GM21390 (cell line): Measurements from ENCODE around the gene SRSF5.
"Not testable (repeated sequence)": the region's sequence is repeated elsewhere in the genome, so short reads cannot be mapped to it uniquely, and the experiment has no call there.

Experiments used
- ATAC-seq: cut with Tn5 transposase; IDR thresholded peaks from one replicate; pipeline ENCODE4 v1.9.1; 2021; ENCODE audit not compliant: unreplicated experiment

The SRSF5 gene

DNA sequence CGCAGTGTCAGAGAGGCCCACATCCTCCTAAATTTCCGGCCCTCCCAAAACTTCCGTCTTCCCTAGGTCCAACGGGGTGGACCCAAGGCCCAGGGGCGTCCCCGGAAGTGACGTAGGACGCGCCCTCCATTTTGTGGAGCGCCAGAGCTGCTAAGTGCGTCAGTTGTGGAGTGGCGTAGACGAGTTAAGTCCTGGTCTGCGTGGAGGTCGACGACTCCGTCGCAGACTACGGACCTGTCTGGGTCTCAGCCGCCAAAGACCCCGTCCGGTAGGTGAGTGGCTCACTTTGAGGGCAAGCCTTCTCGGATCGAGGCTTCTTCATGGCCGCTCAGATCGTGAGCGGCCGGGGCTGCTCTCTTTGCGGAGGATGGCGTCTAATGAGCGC, at the start of gene SRSF5:
TSS of gene SRSF5 (plus strand) at position 159 of the 385 bp plus-strand sequence. CDS start 1,015 bp downstream, outside the sequence.
- ATAC-seq: peak; percentile 81

DNA sequence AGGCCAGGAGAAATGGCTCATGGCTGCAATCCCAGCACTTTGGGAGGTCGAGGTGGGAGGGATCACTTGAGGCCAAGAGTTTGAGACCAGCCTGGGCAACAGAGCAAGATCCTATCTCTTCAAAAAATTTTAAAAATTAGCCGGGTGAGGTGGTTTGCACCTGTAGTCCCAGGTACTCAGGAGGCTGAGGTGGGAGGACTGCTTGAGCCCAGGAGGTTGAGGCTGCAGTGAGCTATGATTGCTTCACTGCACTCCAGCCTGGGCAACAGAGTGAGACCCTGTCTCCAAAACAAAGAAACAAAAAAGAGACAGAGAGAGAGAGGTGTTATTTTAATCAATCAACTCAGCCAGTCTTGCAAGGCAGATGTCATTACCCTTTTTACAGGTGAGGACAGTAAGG, 48.3 kb upstream of the SRSF5 start:
- ATAC-seq: not testable (repeated sequence)

DNA sequence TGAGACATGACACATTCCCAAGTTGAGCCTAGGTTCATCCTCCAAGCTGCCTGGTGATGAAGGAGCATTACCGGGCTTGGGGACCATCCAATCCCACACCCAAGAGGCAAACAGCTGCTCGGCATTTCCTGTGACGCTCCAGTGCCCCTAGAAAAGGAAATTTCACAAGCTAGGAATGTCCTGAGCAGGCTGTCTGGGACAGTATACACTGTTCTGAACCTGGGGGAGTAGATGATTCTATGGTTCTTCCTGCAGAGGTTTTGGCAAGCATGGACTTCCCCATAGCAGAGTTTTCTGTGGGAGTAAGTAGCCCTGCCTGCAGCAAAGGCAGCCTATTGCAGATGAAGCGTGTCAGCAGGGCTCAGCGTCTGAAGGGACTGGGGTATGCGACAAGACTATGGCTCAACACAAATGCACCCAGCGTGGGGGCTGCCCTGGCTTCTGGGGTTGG, 47.4 kb upstream of the SRSF5 start:
- no peak for ATAC-seq

DNA sequence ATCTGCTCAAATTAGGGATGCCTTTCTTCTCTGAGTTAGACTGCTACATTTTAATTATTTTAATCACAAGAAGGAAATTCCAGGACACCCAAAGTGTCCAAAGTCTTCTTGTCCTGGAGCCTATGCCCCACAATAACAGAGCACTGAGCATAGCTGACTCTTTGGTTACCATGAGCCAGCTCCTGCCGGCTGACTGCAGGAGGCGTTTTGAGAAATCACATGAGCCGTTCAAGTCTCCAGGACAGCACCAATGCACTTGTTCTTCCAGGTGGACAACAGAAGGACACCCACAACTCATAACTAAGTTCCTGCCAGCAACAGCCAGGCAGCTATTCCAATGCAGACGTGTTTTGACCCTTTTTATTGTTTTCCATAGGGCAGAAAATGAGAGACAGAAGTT, 46.0 kb upstream of the SRSF5 start:
- no peak for ATAC-seq

DNA sequence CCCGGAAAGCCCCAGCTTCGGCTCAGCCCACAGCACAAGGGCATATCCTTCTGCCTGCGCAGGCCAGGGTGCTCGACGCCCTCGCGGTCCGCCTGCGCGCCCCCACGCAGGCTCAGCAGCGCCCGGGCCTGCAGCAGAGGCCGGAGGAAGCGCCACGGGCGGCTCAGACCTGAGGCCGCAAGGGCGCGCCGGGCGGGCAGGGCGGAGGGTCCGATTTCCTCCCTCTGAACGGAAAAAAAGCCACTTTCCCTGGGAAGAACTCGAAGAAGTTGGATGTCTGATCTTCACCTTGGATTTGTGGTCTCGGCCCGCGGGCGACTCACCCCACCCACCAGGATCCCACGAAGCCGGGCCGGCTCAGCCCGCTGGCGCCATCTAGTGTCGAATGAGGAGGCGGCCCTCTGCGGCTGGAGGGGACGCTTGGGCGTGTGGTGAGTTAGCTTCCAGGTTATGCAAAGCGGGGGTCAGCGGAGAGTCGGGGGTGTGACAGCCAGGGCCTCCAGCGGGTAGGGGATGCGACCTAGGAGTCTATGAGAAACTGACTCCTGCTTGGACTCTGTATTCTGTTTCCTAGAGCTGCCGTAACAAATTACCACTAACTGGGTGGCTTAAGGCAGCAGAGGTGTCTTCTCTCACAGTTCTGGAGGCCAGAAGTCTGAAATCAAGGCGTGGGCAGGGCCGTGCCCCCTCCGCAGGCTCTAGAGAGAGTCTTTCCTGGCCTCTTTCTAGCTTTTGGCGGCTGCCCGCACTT, 40.0 kb upstream of the SRSF5 start:
- peak; percentile 85 for ATAC-seq

DNA sequence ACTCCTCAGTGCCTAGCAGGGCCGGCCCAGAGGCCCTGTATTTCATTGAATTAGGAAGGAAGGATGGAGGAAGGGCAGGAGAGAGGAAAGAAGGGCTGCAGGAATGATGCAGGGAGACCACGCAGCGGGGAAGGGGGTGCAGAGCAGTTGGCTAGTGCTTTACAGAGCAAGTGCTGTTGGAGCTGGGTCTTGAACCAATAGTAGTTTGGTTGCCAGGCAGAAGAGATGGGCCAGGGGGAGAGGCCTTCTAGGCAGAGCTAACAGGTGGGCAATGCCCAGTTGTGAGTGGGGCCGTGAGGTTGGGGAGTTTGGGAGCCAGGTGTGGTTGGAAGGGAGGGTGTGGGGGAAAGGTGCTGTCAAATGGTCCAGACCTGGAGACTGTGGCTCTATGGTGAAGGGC, 39.1 kb upstream of the SRSF5 start:
- no peak for ATAC-seq

DNA sequence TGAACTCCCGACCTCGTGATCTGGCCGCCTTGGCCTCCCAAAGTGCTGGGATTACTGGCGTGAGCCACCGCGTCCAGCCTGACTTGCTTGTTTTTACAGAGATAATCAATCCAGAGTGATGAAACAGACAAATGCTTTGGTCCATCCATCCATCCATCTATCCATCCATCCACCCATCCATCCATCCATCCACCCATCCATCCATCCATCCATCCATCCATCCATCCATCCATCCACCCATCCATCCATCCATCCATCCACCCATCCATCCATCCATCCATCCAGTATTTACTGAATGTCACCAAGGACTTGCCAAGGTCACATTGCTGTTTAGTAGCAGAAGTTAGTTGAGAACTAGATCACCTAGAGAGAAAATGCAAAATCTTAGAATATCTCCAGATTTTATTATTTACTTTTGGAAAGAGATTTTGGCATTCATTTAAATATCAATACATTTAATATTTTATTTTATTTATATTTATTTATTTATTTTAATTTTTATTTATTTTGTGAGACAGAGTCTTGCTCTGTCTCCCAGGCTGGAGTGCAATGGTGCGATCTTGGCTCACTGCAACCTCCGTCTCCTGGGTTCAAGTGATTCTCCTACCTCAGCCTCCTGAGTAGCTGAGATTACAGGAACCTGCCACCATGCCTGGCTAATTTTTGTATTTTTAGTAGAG, 34.9 kb upstream of the SRSF5 start:
- not testable (repeated sequence) for ATAC-seq

DNA sequence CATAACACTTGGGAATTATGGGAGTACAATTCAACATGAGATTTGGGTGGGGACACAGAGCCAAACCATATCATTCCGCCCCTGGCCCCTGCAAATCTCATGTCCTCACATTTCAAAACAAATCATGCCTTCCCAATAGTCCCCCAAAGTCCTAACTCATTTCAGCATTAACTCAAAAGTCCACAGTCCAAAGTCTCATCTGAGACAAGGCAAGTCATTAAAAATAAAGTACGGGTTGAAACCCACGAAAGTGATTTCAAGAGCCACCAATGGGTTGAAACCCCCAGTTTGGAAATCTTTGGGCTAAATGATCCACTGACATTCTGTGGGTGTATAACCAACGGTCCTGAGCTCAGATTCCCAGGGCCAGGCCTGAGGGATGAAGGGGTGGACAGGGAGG, 30.5 kb upstream of the SRSF5 start:
- ATAC-seq: not testable (repeated sequence)

DNA sequence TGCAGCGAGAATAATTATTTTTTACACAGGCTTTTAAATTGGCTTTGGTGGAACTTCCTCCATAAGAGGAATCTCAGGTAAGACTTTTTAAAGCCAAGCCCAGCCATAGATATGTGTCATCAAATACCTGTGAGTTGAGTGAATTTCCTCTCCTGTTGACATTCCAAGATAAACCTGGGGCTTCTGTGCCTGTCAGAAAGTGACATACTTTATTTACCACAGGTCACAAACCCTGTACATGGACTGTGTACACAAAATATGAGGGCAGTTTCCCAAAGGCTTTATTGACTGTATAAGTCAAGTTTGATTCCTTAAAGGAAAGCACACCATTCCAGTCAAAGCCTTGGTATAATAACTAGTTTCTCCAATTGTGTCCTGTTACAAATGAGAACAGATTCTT, 25.9 kb upstream of the SRSF5 start:
- no peak for ATAC-seq

DNA sequence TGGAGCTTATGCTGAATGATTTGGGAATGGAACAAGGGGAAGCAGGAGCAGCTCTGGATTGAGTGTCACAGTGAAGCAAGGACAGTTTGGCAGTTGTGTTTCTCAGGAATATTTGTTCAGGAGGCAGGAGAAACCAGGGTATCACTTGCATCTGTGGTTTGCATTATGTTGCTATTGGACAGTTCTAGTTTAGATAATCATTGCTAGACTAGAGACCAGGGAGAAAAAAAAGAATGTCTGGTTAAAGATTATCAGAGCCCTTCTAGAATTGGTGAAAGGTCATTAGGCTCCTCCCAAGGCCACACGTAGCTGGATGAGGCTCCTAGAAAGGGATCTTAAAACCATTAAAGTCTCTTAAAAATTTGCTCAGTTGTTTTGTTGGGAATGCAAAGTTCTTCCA, 17.0 kb upstream of the SRSF5 start:
- ATAC-seq: no peak

DNA sequence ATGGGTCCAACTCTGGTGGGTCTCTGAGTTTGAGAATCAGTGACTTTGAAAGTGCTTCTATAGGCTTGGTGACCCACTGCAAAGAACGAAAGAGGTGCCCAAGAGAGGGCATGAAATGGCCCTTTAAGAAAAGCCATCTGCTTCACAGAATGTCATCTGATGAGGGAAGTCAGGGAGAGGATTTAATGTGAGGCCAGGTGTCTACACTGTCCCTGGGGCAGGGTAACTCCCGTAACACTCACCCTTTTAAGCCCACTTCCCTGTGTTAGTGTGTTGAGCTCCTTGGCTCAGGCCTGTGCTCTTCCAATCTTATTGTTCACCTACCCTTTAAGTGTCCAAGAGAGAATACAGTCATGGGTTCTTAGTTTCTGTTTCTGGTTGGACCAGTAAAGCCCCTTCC, 16.4 kb upstream of the SRSF5 start:
- no peak for ATAC-seq

DNA sequence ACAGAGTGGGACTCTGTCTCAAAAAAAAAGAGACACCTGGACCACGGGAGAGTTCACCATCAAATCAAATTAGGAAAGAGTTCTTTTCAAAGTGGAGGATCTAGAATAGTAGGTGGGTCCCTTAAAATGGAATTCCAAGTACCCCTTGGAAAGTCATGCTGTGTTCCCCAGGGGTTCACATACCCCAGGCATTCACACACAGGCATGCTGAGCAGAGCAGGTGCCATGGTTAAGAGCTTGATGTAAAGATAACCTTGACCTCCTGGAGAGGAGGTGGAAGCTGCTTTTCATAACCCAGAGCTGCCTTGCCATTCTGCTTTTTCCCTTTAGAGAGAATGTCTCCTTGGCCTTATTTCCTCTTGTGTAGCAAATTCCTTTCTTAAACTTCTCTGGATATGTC, 14.2 kb upstream of the SRSF5 start:
- no peak for ATAC-seq

DNA sequence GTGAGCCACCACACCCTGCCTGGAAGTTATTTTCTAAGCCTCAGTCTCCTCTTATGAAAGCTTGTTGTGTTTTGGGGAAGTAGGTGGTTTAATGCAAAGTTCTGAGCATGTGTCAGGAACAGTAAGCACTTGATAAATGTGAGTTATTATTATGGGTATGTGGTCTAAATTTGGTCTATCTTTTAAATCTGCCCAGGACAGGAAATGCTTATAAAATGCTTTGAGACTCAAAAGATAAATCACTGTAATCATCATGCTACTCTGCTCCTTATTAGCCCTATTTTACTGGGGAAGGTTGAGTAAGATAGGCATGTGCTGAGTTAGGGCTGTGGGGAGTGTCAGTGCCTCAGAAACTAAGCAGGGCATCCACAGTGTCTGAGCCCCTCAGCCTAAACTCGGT, 13.1 kb upstream of the SRSF5 start:
- ATAC-seq: no peak

DNA sequence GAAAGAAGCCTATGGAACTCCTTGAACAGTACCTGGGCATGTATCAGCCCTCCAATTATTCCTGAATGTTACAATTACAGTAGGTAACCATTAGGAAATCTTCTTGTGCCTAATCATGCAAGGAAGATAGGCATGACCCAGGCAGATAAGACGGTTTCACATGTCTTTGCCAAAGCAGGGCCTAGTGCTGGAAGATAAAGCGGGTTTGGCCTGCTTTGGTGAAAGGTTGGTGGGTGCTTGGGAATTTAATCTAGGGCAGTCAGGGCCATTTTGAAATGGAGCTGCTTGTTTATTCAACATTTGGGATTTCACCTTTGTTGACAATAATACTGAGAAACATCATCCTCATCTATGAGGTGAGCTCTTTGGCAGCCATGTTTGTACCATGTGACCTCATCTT, 12.5 kb upstream of the SRSF5 start:
- no peak for ATAC-seq

DNA sequence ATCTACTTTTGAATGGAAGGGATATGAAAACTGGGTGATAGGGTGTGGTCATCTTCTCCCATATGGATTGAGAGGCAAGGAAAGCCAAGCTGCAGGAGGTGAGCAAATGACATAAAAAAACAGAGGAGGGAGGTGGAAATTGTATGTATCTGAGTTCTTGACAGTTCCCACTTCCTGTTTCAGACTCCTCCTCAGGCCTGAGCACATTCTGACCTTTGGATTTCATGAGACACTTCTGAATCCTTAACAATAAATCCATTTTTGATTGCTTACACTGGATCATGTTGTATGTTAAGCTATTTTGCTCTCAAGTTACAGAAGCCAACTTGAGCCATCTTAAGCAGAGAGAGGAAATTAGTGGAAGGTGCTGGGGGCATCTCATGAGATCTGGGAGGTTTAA, 11.6 kb upstream of the SRSF5 start:
- no peak for ATAC-seq

DNA sequence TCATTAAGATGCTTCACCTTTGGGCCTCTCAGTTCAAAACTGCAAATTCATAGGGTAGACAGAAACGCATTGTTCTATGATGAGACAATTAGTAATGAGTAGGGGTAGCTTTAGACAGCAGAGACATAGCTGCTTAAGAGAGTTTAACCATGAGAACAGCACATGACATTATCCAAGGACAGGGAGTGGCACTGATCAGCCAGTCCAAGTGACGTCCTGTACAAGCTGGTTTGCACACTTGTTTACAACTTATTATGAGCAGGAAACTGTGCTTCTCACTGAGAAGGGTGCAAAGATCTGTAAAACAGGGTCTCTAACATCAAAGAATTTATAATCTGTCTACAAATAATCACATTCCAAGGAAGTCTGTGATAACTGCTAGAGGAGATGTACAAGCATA, 11.2 kb upstream of the SRSF5 start:
- no peak for ATAC-seq

DNA sequence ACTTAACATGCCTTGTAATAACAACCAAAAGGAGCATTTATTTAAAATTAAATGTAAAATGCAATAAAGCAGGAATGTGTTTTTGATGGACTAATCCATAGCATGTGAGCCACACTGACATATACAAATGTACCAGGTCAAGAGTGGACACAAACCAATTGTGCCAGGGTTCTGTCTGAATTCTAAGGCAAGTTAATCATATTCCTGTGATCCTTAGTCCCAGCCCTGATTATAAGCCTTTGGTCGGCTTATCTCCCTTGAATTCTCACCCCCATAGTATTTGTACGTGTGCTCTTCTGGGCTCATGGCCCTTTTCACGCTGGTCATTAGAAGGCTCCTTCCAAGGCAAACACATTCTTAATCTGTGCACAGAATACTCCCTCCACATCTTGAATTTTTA, 10.6 kb upstream of the SRSF5 start:
- no peak for ATAC-seq

DNA sequence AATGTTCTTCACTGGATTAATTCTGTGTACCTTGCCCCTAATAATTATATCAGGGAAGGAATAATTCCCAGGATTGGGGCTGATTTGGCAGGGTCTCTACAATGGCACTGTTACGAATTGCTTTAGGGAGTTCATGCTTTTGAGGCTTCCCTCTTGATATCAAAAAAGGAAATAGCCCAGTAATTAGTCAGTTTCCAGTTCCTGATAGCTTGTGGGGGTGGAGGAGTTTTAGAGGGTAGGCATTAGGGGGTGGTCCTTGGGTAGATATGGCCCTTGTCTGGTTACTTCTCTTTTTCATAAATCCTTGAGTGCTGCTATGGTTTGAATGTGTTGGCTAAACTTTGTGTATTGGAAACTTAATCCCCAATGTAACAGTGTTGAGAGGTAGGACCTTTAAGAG, 6.1 kb upstream of the SRSF5 start:
- ATAC-seq: no peak

DNA sequence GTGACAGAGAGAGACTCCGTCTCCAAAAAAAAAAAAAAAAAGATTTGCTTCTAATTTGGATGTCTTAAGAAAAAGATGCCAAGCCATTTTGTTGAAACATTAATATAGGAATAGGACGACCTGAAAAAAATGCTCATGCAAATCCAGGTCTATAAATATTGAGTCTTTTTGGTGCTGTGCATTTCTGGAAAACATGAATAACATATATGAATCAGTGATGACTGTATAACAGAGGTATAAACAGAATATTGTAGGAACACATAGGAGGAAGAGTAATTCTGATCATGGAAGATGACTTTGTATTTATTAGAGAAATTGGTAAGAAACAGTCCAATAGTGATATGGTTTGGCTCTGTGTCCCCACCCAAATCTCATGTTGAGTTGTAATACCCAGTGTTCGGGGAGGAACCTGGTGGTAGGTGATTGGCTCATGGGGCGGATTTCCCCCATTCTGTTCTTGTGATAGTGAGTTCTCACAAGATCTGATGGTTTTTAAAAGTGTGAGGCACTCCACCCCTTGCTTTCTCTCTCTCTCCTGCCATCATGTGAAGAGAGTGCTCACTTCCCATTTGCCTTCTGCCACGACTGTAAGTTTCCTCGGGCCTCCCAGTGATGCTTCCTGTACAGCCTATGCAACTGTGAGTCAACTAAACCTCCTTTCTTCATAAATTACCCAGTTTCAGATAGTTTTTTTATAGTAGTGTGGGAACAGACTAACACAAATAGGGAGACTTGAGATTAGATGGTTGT, 3.0 kb upstream of the SRSF5 start:
- ATAC-seq: no peak

DNA sequence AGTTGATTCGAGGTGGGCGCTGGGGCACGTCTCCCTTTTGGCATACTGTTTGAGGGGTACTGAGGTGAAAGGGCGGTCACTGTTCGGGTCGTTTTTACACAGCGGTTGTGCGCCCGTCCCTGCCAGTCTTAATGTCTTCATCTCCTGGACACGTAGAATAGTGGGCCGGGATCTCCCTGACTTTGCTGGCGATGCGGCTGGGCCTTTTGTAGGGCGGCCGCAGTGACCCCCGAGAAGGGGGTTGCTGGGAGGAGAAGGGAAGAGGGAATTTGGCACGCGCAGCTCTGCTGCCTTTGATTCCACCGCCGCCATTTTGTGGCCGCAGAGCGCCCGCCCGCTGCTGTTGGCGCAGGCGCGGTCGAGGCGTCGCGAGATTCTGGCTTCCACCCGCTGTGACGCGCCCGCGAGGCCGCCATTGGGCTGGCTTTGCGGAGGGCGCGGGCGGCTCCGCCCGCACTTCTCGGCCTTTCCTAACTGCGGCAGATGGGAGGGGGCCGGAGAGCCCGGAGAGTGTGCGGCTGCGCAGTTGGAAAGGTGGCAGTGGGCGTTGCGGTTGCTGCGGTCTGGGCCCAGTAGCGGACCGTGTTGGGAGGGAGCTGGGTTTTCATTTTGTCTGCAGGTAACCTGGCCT, 542 bp downstream of the SRSF5 start:
- ATAC-seq: peak; percentile 68

DNA sequence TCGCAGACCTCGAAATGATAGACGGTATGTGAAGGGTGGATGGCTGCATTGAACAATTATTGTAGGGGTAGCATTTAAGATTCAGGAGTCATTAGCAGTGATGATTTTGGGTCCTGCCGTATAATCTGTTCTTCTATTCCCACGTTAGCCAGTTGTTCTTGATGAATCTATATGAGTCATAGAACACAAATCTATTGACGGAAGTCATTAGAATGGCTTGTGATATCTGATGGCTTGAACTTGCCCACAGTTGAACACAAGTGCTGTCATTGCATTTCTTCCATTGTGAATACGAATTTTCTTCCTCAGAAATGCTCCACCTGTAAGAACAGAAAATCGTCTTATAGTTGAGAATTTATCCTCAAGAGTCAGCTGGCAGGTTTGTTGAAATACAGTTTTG, 1.9 kb downstream of the SRSF5 start:
- ATAC-seq: no peak

DNA sequence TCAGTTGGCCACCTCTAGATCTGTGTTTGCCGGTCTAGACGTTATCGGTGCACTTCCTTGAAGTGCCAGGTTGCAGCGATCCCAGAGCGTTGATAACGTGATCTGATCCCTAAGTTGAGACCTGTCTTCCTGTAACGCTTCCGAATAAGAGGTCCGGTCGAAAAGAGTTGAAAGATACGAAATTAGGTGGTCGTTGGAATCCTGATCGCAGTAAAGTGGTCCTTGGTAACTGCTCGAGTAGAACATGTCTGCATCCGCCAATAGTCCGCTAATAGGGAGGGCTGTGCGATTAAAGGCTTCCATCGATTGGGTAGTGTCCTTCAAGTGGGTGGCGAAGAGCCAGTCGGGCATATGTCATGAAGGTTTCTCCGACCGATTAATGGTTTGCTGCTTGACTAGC, 2.7 kb downstream of the SRSF5 start:
- ATAC-seq: no peak
